Measurements from ENCODE around the gene MBD6.

Gene MBD6

DNA sequence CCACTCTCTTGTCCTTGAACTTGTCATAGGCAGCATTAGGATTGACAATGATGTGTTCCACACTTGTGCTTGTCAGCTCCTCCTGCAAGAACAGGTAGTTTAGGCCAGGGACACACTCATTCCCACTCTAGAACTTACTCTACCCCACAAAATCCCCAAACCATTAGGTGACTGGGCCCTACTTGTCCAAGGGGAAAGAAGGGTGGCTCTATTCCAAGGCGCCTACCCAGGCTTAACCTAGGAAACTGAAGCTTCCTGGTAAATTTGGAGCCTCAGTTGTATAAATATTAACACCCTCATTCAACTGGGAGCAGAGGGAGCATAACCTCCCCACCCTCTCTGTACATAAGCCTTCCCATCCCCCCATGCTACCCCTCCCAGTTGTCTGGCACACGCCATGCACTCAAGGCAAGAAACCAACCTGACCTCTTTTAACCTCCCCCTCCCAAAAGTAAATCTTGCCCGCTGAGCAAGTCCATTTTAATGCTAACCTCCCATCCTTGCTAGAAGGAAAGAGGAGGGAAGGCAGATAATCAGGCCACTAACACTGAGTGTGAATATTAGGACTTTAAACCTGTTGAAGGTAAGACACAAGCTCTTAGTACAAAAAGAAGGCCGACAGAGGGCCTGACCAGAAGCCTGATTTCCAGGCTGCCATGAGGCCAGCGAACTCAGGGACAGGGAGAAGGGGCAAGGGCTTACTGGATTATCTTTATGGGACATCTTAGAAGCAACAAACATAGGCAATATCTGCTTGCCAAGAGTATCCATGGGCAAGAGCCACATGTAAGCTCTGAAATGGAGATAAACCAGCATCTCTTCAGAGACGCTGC lies 13.4 kb downstream of the MBD6 start:
- FAIRE-seq (no peak), DNase-seq (ENCODE audit: insufficient read length, low spot score) (no peak)
- TF ChIP-seq, protein P1, sequence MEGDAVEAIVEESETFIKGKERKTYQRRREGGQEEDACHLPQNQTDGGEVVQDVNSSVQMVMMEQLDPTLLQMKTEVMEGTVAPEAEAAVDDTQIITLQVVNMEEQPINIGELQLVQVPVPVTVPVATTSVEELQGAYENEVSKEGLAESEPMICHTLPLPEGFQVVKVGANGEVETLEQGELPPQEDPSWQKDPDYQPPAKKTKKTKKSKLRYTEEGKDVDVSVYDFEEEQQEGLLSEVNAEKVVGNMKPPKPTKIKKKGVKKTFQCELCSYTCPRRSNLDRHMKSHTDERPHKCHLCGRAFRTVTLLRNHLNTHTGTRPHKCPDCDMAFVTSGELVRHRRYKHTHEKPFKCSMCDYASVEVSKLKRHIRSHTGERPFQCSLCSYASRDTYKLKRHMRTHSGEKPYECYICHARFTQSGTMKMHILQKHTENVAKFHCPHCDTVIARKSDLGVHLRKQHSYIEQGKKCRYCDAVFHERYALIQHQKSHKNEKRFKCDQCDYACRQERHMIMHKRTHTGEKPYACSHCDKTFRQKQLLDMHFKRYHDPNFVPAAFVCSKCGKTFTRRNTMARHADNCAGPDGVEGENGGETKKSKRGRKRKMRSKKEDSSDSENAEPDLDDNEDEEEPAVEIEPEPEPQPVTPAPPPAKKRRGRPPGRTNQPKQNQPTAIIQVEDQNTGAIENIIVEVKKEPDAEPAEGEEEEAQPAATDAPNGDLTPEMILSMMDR (IDR thresholded peaks at IDR 0.05; ENCODE audit: insufficient read depth, missing control alignments): no peak

DNA sequence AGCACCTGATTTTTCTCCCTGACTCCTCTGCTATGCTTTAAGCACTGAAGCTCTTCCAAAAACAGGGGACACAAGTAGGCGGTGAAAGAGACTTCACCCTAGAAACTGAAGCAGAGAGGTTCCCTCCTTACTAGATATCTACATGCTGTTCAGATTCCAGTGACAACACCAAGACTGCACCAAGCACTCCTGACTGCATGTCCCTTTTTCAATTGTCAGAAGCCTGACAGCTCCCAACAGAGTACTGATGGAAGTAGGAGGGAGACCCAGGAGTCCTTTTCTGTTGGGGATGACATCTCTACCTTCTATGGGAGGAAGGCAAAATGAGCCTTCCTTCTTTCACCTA lies 13.9 kb downstream of the MBD6 start:
- no peak for FAIRE-seq
- TF ChIP-seq, protein P1 (IDR thresholded peaks at IDR 0.05; ENCODE audit: insufficient read depth, missing control alignments): no peak
- no peak for DNase-seq (ENCODE audit: insufficient read length, low spot score)

DNA sequence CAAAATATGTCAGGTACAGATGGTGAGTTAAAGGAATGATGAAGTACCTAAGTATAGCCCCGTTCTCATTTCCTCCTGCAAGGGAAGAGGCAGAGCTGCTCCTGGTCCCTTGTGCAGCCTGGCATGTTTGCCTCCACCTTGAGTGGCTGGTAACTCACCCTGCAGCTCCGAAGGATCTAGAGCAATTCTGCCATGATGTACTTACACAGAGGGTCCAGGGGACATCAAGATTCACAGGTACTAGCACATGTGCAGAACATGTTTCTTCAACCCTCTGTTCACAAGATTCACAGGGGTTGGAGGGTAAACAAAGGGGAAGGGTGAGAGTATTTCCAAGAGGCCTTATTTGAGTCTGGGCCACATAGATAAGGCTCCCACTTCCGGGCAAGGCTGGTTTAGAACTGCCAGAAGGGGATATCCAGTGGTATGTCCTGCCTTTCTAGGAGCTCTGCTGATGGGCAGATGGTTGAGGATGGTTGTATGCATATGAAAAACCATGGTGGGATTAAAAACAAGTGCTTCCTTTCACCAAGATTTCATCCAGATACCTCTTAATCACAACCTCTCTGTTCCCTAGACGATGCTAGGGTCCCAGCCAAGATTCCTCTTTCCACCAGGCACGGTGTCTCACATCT lies 16.6 kb downstream of the MBD6 start:
- DNase-seq (ENCODE audit: insufficient read length, low spot score) (no peak), FAIRE-seq (no peak)
- TF ChIP-seq, protein P1 (IDR thresholded peaks at IDR 0.05; ENCODE audit: insufficient read depth, missing control alignments): no peak

DNA sequence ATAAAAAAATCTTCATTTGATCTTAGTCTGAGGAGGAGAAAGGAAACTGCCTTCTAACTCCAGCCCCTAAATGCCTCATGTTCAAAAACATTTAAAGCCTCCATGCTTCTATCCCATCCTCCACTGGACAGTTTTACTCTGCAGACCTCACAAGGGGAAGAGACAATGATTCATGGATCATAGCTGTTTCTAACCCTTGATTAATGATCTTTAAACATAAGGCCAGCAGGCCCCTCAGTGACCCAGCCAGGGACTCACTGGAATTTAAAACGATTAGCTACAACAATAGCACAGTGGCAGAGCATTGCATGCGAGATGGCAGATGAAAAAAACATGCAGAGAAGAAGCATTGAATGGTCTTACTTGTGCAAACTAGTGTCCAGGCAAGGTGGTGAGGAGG lies 18.4 kb downstream of the MBD6 start:
- DNase-seq (ENCODE audit: insufficient read length, low spot score) (no peak), FAIRE-seq (no peak)
- TF ChIP-seq, protein P1 (IDR thresholded peaks at IDR 0.05; ENCODE audit: insufficient read depth, missing control alignments): no peak

DNA sequence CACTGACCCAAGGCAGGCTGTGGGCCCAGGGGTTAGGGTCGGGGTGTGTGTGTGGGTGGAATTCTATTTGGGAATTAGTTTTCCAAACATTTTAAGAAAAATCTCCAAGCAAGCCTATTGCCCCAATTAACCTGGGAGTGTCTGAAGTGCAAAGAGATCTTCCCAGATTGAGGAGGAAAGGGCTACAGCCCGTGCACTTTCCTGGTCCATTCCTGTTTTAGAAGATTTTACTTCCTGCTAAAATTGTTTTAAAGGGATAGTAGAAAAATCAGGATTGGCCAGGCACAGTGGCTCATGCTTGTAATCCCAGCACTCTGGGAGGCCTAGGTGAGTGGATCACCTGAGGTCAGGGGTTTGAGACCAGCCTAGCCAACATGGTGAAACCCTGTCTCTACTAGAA lies 19.1 kb downstream of the MBD6 start:
- FAIRE-seq (no peak), DNase-seq (ENCODE audit: insufficient read length, low spot score) (no peak)
- TF ChIP-seq, protein P1 (IDR thresholded peaks at IDR 0.05; ENCODE audit: insufficient read depth, missing control alignments): no peak

DNA sequence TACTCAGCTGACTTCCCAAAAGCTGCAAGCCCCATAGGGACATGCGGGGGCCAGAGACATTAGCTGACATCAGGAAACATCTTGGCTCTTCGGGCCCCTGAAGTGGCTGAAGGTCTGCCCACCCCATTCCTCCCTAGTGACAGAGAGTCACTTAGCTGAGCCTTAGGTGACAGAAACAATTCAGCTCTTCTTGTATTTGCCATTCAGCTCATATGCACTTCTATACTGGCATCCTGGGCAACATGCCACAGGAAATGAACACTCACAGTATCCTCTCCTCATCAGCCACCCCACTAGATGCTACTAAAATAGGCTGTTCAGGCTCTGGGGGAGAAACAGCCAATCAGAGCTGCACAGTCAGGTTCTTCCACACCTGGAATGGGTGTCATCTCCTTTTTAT lies 21.0 kb downstream of the MBD6 start:
- FAIRE-seq: no peak
- DNase-seq (ENCODE audit: insufficient read length, low spot score): no peak
- TF ChIP-seq, protein P1 (IDR thresholded peaks at IDR 0.05; ENCODE audit: insufficient read depth, missing control alignments): no peak

Measured in D721Med (cell line).